ENCODE data around the gene RNF5. TPM values are rescaled to one million over a fixed set of nuclear protein-coding genes. Genes with fewer than 3 reads are reported as not detected.

RNF5 gene
- total RNA-seq, 1 donor from 2014 or later = 90.1 TPM

- H3K4me3 ChIP-seq (ENCODE audit: low read depth, low read length) = no peak overlapping the region
- H3K36me3 ChIP-seq (ENCODE audit: control insufficient read depth, insufficient read depth, low read length) = peaks cover 4% of the 10 kb centered on the region
- no peaks in the 10 kb centered on the region for H3K27me3 ChIP-seq (ENCODE audit: control insufficient read depth, insufficient read depth, low read length)
- DNase-seq (ENCODE audit: low read depth) = no peak
- TF ChIP-seq CTCF (IDR thresholded peaks at IDR 0.05; ENCODE audit: insufficient read depth, low read length, poor library complexity, severe bottlenecking) = no peak
These were observed 7.9 kb upstream of the RNF5 start for GRCh38 chr6:32170294-32170693.

GRCh38 chr6:32171234-32171633 lies 7.0 kb upstream of the RNF5 start:
- H3K27me3 ChIP-seq (ENCODE audit: control insufficient read depth, insufficient read depth, low read length) = no peaks in the 10 kb centered on the region
- H3K4me3 ChIP-seq (ENCODE audit: low read depth, low read length) = no peak overlapping the region
- peaks cover 4% of the 10 kb centered on the region for H3K36me3 ChIP-seq (ENCODE audit: control insufficient read depth, insufficient read depth, low read length)
- no peak for TF ChIP-seq CTCF (IDR thresholded peaks at IDR 0.05; ENCODE audit: insufficient read depth, low read length, poor library complexity, severe bottlenecking)
- no peak for DNase-seq (ENCODE audit: low read depth)

GRCh38 chr6:32173051-32173727 lies 5.0 kb upstream of the RNF5 start:
- DNase-seq (ENCODE audit: low read depth) = no peak
- TF ChIP-seq CTCF (IDR thresholded peaks at IDR 0.05; ENCODE audit: insufficient read depth, low read length, poor library complexity, severe bottlenecking) = no peak
- Histone ChIP-seq H3K27me3 (ENCODE audit: control insufficient read depth, insufficient read depth, low read length) (no peaks in the 10 kb centered on the region), H3K4me3 (ENCODE audit: low read depth, low read length) (no peak overlapping the region), H3K36me3 (ENCODE audit: control insufficient read depth, insufficient read depth, low read length) (peaks cover 2% of the 10 kb centered on the region)

GRCh38 chr6:32174416-32174815 lies 3.8 kb upstream of the RNF5 start:
- Histone ChIP-seq H3K4me3 (ENCODE audit: low read depth, low read length) (no peak overlapping the region), H3K36me3 (ENCODE audit: control insufficient read depth, insufficient read depth, low read length) (peaks cover 2% of the 10 kb centered on the region), H3K27me3 (ENCODE audit: control insufficient read depth, insufficient read depth, low read length) (no peaks in the 10 kb centered on the region)
- no peak for TF ChIP-seq CTCF (IDR thresholded peaks at IDR 0.05; ENCODE audit: insufficient read depth, low read length, poor library complexity, severe bottlenecking)
- no peak for DNase-seq (ENCODE audit: low read depth)

GRCh38 chr6:32175322-32175710 lies 2.9 kb upstream of the RNF5 start:
- H3K27me3 ChIP-seq (ENCODE audit: control insufficient read depth, insufficient read depth, low read length) = no peaks in the 10 kb centered on the region
- no peaks in the 10 kb centered on the region for H3K36me3 ChIP-seq (ENCODE audit: control insufficient read depth, insufficient read depth, low read length)
- no peak for DNase-seq (ENCODE audit: low read depth)
- peak overlapping the region; percentile 99 for H3K4me3 ChIP-seq (ENCODE audit: low read depth, low read length)
- no peak for TF ChIP-seq CTCF (IDR thresholded peaks at IDR 0.05; ENCODE audit: insufficient read depth, low read length, poor library complexity, severe bottlenecking)
